Natural killer cell treated with Interleukin-12 subunit alpha and Interleukin-12 subunit beta and Interleukin-15 and Interleukin-18, amount 100 ng/mL, for 72 hours (primary cell): ENCODE measurements around the gene SLC26A8. TPM values are rescaled to one million over a fixed set of nuclear protein-coding genes. Genes with fewer than 3 reads are reported as not detected.

Source experiments
- ATAC-seq, 2 donors: fragments of 150-1000 bp; cut with Tn5 transposase in 1 of 2; sonication (Bioruptor Pico), chemical (Tn5 transposase) in 1 of 2; 2 replicates each; pipeline ENCODE4 v1.10.0; 2021
- DNase-seq: peaks from one replicate; pipeline ENCODE4 v3.0.0; 2022; ENCODE audit warnings: low spot score
- H3K27ac Mint-ChIP-seq, 2 donors: 1 replicate in 1 of 2; 2 replicates in 1 of 2; pipeline ENCODE4 v1.8.0; 2022; ENCODE audit warnings: mixed read lengths in 2 of 2, mild to moderate bottlenecking in 1 of 2, moderate library complexity in 1 of 2
- H3K27me3 Mint-ChIP-seq, 2 donors: 1 replicate in 1 of 2; 2 replicates in 1 of 2; pipeline ENCODE4 v1.8.0; 2022; ENCODE audit warnings: mixed read lengths in 2 of 2
- H3K36me3 Mint-ChIP-seq: one replicate; pipeline ENCODE4 v1.8.0; 2022; ENCODE audit warnings: mixed read lengths
- H3K4me1 Mint-ChIP-seq, 2 donors: 1 replicate in 1 of 2; 2 replicates in 1 of 2; pipeline ENCODE4 v1.8.0; 2022; ENCODE audit warnings: low read depth in 2 of 2, mixed read lengths in 2 of 2, mild to moderate bottlenecking in 1 of 2
- H3K4me3 Mint-ChIP-seq: one replicate; pipeline ENCODE4 v1.8.0; 2022; ENCODE audit warnings: mixed read lengths
- H3K9me3 Mint-ChIP-seq: 2 replicates; pipeline ENCODE4 v1.8.0; 2022; ENCODE audit warnings: mixed read lengths
- total RNA-seq, 2 donors: library from RNA; stranded (reverse); gene quantifications; one replicate each; pipeline ENCODE4 v1.2.3, GENCODE V29; 2022

Gene SLC26A8
- total RNA-seq, 2 donors from 2014 or later, result 0.33 TPM; not detected in 1

- H3K4me1 Mint-ChIP-seq, result peaks cover 17 to 23% of the 10 kb centered on the region in 2 donors
- H3K27ac Mint-ChIP-seq, result no peak overlapping the region
- H3K9me3 Mint-ChIP-seq, result no peaks in the 10 kb centered on the region
- ATAC-seq (no peak), DNase-seq (no peak)
- peaks cover 30% of the 10 kb centered on the region for H3K36me3 Mint-ChIP-seq
- H3K4me3 Mint-ChIP-seq, result no peak overlapping the region
- H3K27me3 Mint-ChIP-seq, result no peaks in the 10 kb centered on the region
These were observed 120.8 kb downstream of the SLC26A8 start for GRCh38 chr6:35903679-35904078.

DNA sequence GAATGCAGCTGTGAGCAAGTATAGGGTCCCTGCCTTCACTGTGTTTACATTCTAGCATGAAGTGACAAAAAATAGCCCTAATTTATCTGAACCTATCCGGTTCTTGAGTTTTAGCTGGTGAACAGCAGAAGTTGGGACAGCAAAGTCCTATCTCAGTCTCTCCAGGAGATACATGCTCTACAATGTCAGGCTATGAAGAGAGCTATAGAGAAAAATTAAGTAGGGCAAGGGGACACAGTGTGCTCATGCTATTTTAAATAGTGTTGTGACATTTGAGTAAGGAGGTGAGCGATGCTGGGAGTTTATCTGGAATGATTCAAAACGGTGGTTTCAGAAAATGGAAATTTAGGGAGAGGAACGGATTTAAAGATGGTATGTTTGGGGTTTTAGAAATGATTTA is 124.0 kb downstream of the SLC26A8 start:
- H3K9me3 Mint-ChIP-seq, result no peaks in the 10 kb centered on the region
- H3K27ac Mint-ChIP-seq, result no peak overlapping the region
- no peaks in the 10 kb centered on the region for H3K27me3 Mint-ChIP-seq
- ATAC-seq, result no peak
- peaks cover 17% of the 10 kb centered on the region for H3K36me3 Mint-ChIP-seq
- peaks cover 10 to 20% of the 10 kb centered on the region in 2 donors for H3K4me1 Mint-ChIP-seq
- DNase-seq, result no peak
- no peak overlapping the region for H3K4me3 Mint-ChIP-seq

- Mint-ChIP-seq H3K27me3 (no peaks in the 10 kb centered on the region), H3K4me3 (no peak overlapping the region), H3K27ac (no peak overlapping the region), H3K4me1 (peaks cover 12 to 31% of the 10 kb centered on the region in 2 donors), H3K36me3 (peaks cover 15% of the 10 kb centered on the region), H3K9me3 (no peaks in the 10 kb centered on the region)
- DNase-seq, result no peak
- ATAC-seq, result no peak
These were observed 126.4 kb downstream of the SLC26A8 start for GRCh38 chr6:35898003-35898402.

DNA sequence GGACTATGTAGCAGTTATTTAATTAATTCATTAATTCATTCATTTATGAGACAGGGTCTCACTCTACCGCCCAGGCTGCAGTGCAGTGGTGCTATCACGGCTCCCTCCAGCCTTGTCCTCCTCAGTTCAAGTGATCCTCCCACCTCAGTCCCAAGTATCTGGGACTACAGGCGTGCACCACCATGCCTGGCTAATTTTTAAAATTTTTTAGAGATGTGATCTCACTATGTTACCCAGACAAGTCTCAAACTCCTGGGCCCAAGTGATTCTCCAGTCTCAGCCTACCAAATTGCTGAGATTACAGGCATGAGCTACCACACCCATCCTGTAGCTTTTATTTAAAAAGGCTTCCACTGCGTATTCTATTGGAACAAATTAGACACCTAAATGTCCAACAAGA is 127.0 kb downstream of the SLC26A8 start:
- Mint-ChIP-seq H3K9me3 (no peaks in the 10 kb centered on the region), H3K36me3 (peaks cover 15% of the 10 kb centered on the region), H3K27ac (no peak overlapping the region), H3K27me3 (no peaks in the 10 kb centered on the region), H3K4me1 (peaks cover 12 to 31% of the 10 kb centered on the region in 2 donors), H3K4me3 (no peak overlapping the region)
- DNase-seq, result no peak
- ATAC-seq, result no peak

DNA sequence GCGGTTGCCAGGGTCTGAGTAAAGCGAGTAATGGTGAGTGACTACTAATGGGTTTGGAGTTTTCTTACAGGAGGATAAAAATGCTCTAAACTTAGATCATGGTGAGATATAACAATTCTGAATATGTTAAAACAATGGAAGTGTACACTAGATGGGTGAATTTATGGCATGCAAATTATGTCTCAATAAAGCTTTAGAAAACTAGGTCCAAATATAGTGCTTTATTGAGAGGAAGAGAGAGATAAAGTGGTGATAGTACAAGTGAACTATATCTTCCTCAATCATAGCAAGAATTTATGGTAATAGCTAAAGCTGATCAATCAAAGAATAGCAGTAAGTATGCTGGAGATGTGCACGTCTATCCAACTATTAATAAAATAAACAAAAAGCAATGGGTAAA is 127.4 kb downstream of the SLC26A8 start:
- Mint-ChIP-seq H3K27ac (no peak overlapping the region), H3K27me3 (no peaks in the 10 kb centered on the region), H3K4me3 (no peak overlapping the region), H3K9me3 (no peaks in the 10 kb centered on the region), H3K36me3 (peaks cover 15% of the 10 kb centered on the region), H3K4me1 (peaks cover 12 to 31% of the 10 kb centered on the region in 2 donors)
- no peak for ATAC-seq
- DNase-seq, result no peak

GRCh38 chr6:35896228-35896627 is 128.2 kb downstream of the SLC26A8 start:
- no peaks in the 10 kb centered on the region for H3K27me3 Mint-ChIP-seq
- no peaks in the 10 kb centered on the region for H3K9me3 Mint-ChIP-seq
- peaks cover 12 to 31% of the 10 kb centered on the region in 2 donors for H3K4me1 Mint-ChIP-seq
- H3K4me3 Mint-ChIP-seq, result no peak overlapping the region
- ATAC-seq (no peak), DNase-seq (no peak)
- H3K36me3 Mint-ChIP-seq, result peaks cover 15% of the 10 kb centered on the region
- no peak overlapping the region for H3K27ac Mint-ChIP-seq

GRCh38 chr6:35895560-35895959 is 128.9 kb downstream of the SLC26A8 start:
- Mint-ChIP-seq H3K4me1 (peaks cover 10 to 28% of the 10 kb centered on the region in 2 donors), H3K4me3 (no peak overlapping the region), H3K27ac (no peak overlapping the region), H3K27me3 (no peaks in the 10 kb centered on the region), H3K9me3 (no peaks in the 10 kb centered on the region), H3K36me3 (peaks cover 12% of the 10 kb centered on the region)
- ATAC-seq (no peak), DNase-seq (no peak)

GRCh38 chr6:35894776-35895175 is 129.7 kb downstream of the SLC26A8 start:
- H3K36me3 Mint-ChIP-seq, result peaks cover 7% of the 10 kb centered on the region
- no peaks in the 10 kb centered on the region for H3K9me3 Mint-ChIP-seq
- no peaks in the 10 kb centered on the region for H3K27me3 Mint-ChIP-seq
- no peak overlapping the region for H3K4me3 Mint-ChIP-seq
- H3K4me1 Mint-ChIP-seq, result peaks cover 10 to 25% of the 10 kb centered on the region in 2 donors
- DNase-seq, result no peak
- no peak overlapping the region for H3K27ac Mint-ChIP-seq
- ATAC-seq, result no peak

Other genes with a start within 250 kb of the SLC26A8 start
- not detected for gene CLPSL2, start 248.0 kb downstream of the SLC26A8 start, total RNA-seq
- gene CLPSL1, start 243.6 kb downstream of the SLC26A8 start, total RNA-seq, result not detected
- not detected for gene CLPS, start 227.3 kb downstream of the SLC26A8 start, total RNA-seq
- not detected for gene LHFPL5, start 219.3 kb downstream of the SLC26A8 start, total RNA-seq
- 100 to 1,000 TPM in 1 of 2 donors, 10 to 100 TPM in 1; 70.6 to 140 TPM for gene SRPK1, start 103.5 kb downstream of the SLC26A8 start, total RNA-seq
- gene MAPK14, start 3.2 kb upstream of the SLC26A8 start, total RNA-seq, result 10 to 100 TPM; 68.4 to 71.4 TPM
- 10 to 100 TPM; 40.7 to 74.2 TPM for gene MAPK13, start 105.9 kb upstream of the SLC26A8 start, total RNA-seq
- 10 to 100 TPM; 37.2 to 43.6 TPM for gene BRPF3, start 172.1 kb upstream of the SLC26A8 start, total RNA-seq
- gene PNPLA1, start 245.4 kb upstream of the SLC26A8 start, total RNA-seq, result under 1 TPM in 1 of 2 donors, not detected in 1; 0.86 TPM